H1 (cell line): ENCODE results near the gene NRP2. TPM values are rescaled to one million over a fixed set of nuclear protein-coding genes. Genes with fewer than 3 reads are reported as not detected.

ENCODE experiments used
- CTCF ChIA-PET: fragments of 300-600 bp; sonication (Branson Sonifier 250); formaldehyde crosslinking; loops from one replicate; lab custom pipeline; 2021; ENCODE audit not compliant: partially characterized antibody; lab: Charles Lee
- POLR2A ChIA-PET: fragments of 300-600 bp; sonication (Branson Sonifier 250); formaldehyde crosslinking; loops from one replicate; lab custom pipeline; 2021; ENCODE audit warnings: inconsistent platforms; ENCODE audit not compliant: partially characterized antibody; lab: Charles Lee
- DNase-seq, 2 experiments: peaks; one replicate each; pipeline versions ENCODE4 v3.0.0 to v3.0.0-alpha.2; 2010 to 2022; ENCODE audit warnings: low spot score in 2 of 2, low read depth in 1 of 2, mixed read lengths in 1 of 2
- FAIRE-seq: peaks from 2 replicates; lab custom pipeline; 2011; peaks lifted over from hg19 to GRCh38; lab: Jason Lieb, UNC
- H2AFZ ChIP-seq: 2 replicates; pipeline ENCODE4 v1.8.1; 2012; ENCODE audit warnings: low read length, inconsistent platforms
- H2AK5ac ChIP-seq: 2 replicates; pipeline ENCODE4 v1.6.1; 2013; ENCODE audit warnings: low read depth, low read length
- H2BK120ac ChIP-seq: replicated peaks from 2 replicates; pipeline ENCODE3; 2013; ENCODE audit warnings: low read depth, low read length, inconsistent platforms
- H2BK12ac ChIP-seq: 2 replicates; pipeline ENCODE4 v1.6.1; 2013; ENCODE audit warnings: low read depth, low read length
- H2BK15ac ChIP-seq: 2 replicates; pipeline ENCODE4 v1.6.1; 2013; ENCODE audit warnings: low read length
- H2BK20ac ChIP-seq: 2 replicates; pipeline ENCODE4 v1.6.1; 2013; ENCODE audit warnings: low read length
- H2BK5ac ChIP-seq: 2 replicates; pipeline ENCODE4 v1.6.1; 2013; ENCODE audit warnings: low read depth, low read length
- H3K14ac ChIP-seq: 2 replicates; pipeline ENCODE4 v1.6.1; 2013; ENCODE audit warnings: inconsistent platforms; ENCODE audit not compliant: insufficient read length
- H3K18ac ChIP-seq: 2 replicates; pipeline ENCODE4 v1.6.1; 2013; ENCODE audit warnings: low read length; ENCODE audit errors: extremely low read depth
- H3K23ac ChIP-seq: 2 replicates; pipeline ENCODE4 v1.6.1; 2013; ENCODE audit warnings: inconsistent platforms; ENCODE audit not compliant: insufficient read length
- H3K23me2 ChIP-seq: 2 replicates; pipeline ENCODE4 v1.6.1; 2013; ENCODE audit warnings: low read depth, low read length
- H3K27ac ChIP-seq: 2 replicates; pipeline ENCODE4 v1.6.1; 2011; ENCODE audit warnings: low read depth, low read length, inconsistent platforms
- H3K27me3 ChIP-seq, 4 experiments: replicated peaks in 1 of 4; 1 replicate in 1 of 4; 2 replicates in 3 of 4; pipeline versions ENCODE4 v1.6.1 to v1.8.1; 2011 to 2013; ENCODE audit warnings: low read length in 3 of 4, mild to moderate bottlenecking in 3 of 4, inconsistent platforms in 2 of 4, mixed read lengths in 2 of 4, moderate library complexity in 1 of 4; ENCODE audit not compliant: control insufficient read depth in 3 of 4, insufficient read depth in 3 of 4; ENCODE audit errors: extremely low read depth in 1 of 4
- H3K36me3 ChIP-seq, 4 experiments: 2 replicates each; pipeline versions ENCODE4 v1.6.1 to v1.8.1; 2011 to 2013; ENCODE audit warnings: mild to moderate bottlenecking in 4 of 4, low read length in 3 of 4, moderate library complexity in 2 of 4, control low read depth in 1 of 4, inconsistent platforms in 1 of 4; ENCODE audit not compliant: insufficient read depth in 4 of 4, control insufficient read depth in 2 of 4
- H3K4ac ChIP-seq: replicated peaks from 2 replicates; pipeline ENCODE3; 2013; ENCODE audit warnings: low read length, low read depth, mixed read lengths, inconsistent platforms; ENCODE audit not compliant: insufficient read length
- H3K4me1 ChIP-seq, 4 experiments: replicated peaks in 1 of 4; 1 replicate in 1 of 4; 2 replicates in 3 of 4; pipeline versions ENCODE4 v1.6.1 to v1.8.1; 2011 to 2013; ENCODE audit warnings: low read length in 3 of 4, inconsistent platforms in 2 of 4, mixed read lengths in 1 of 4; ENCODE audit not compliant: insufficient read depth in 4 of 4, control insufficient read depth in 3 of 4
- H3K4me2 ChIP-seq, 2 experiments: 2 replicates each; pipeline versions ENCODE4 v1.6.1 to v1.8.1; 2011 to 2013; ENCODE audit warnings: low read depth in 2 of 2, low read length in 2 of 2, control low read depth in 1 of 2, inconsistent platforms in 1 of 2, mild to moderate bottlenecking in 1 of 2; ENCODE audit not compliant: insufficient read depth in 1 of 2
- H3K4me3 ChIP-seq, 4 experiments: fragments of 200-600, 300-600 bp in 1 of 4; sonication (generic), shearing (Covaris generic), sonication (Bioruptor Twin) in 1 of 4; 2 replicates each; pipeline versions ENCODE4 v1.5.1 to v1.8.1; 2011 to 2016; ENCODE audit warnings: low read length in 4 of 4, low read depth in 3 of 4, control low read depth in 2 of 4, inconsistent platforms in 2 of 4, mild to moderate bottlenecking in 2 of 4, mixed read lengths in 1 of 4, moderate library complexity in 1 of 4; ENCODE audit not compliant: insufficient read depth in 2 of 4; ENCODE audit errors: extremely low read depth in 1 of 4
- H3K56ac ChIP-seq: replicated peaks from 2 replicates; pipeline ENCODE3; 2013; ENCODE audit warnings: low read depth, mild to moderate bottlenecking, mixed read lengths, low read length, inconsistent platforms; ENCODE audit not compliant: insufficient read length
- H3K79me1 ChIP-seq: 2 replicates; pipeline ENCODE4 v1.6.1; 2013; ENCODE audit warnings: low read depth, low read length, control low read depth
- H3K79me2 ChIP-seq, 2 experiments: 2 replicates each; pipeline versions ENCODE4 v1.6.1 to v1.8.1; 2012 to 2013; ENCODE audit warnings: low read length in 2 of 2, mild to moderate bottlenecking in 2 of 2, inconsistent platforms in 1 of 2; ENCODE audit not compliant: insufficient read depth in 2 of 2, control insufficient read depth in 1 of 2
- H3K9ac ChIP-seq, 4 experiments: replicated peaks in 1 of 4; 1 replicate in 1 of 4; 2 replicates in 3 of 4; pipeline versions ENCODE4 v1.6.1 to v1.8.1; 2011 to 2013; ENCODE audit warnings: low read depth in 3 of 4, low read length in 3 of 4, control low read depth in 2 of 4, mild to moderate bottlenecking in 2 of 4, moderate library complexity in 2 of 4, inconsistent platforms in 1 of 4; ENCODE audit errors: extremely low read depth in 1 of 4
- H3K9me3 ChIP-seq, 2 experiments: 2 replicates each; pipeline versions ENCODE4 v1.6.1 to v1.8.1; 2012 to 2013; ENCODE audit warnings: mild to moderate bottlenecking in 2 of 2, moderate library complexity in 2 of 2, control low read depth in 1 of 2, inconsistent platforms in 1 of 2, low read depth in 1 of 2, low read length in 1 of 2, mixed read lengths in 1 of 2; ENCODE audit not compliant: insufficient read depth in 2 of 2
- H4K20me1 ChIP-seq, 2 experiments: replicated peaks in 1 of 2; 2 replicates each; pipeline versions ENCODE3 to v1.8.1; 2011 to 2013; ENCODE audit warnings: inconsistent platforms in 2 of 2, low read length in 2 of 2, mild to moderate bottlenecking in 1 of 2; ENCODE audit not compliant: insufficient read depth in 2 of 2, control insufficient read depth in 1 of 2
- H4K5ac ChIP-seq: 2 replicates; pipeline ENCODE4 v1.6.1; 2013; ENCODE audit warnings: low read length, low read depth, mixed read lengths, inconsistent platforms; ENCODE audit not compliant: insufficient read length
- H4K8ac ChIP-seq: 2 replicates; pipeline ENCODE4 v1.8.0; 2013; ENCODE audit warnings: mild to moderate bottlenecking, moderate library complexity, low read length, inconsistent platforms; ENCODE audit not compliant: insufficient read depth; ENCODE audit errors: extremely low read depth
- H4K91ac ChIP-seq: replicated peaks from 2 replicates; pipeline ENCODE3; 2013; ENCODE audit warnings: low read length, mixed read lengths, inconsistent platforms; ENCODE audit not compliant: insufficient read length
- CBX5 ChIP-seq: fragments of 300-800, 300-1000 bp; sonication (generic); IDR thresholded peaks from 2 replicates; pipeline ENCODE4 v1.7.1; 2016; ENCODE audit warnings: antibody characterized with exemption, low read length, low read depth
- EZH2 ChIP-seq: fragments of 200-600 bp; sonication (generic); IDR thresholded peaks from 2 replicates; pipeline ENCODE4 v1.7.1; 2012; ENCODE audit warnings: low read depth, mild to moderate bottlenecking, moderate library complexity, low read length, inconsistent platforms; ENCODE audit not compliant: severe bottlenecking
- FOSL1 ChIP-seq: IDR thresholded peaks from 2 replicates; pipeline ENCODE4 v1.6.1; 2011; ENCODE audit warnings: mild to moderate bottlenecking, low read depth, low read length, moderate library complexity; ENCODE audit not compliant: insufficient read depth
- KDM4A ChIP-seq: IDR thresholded peaks from one replicate; pipeline ENCODE4 v1.7.1; 2012; ENCODE audit warnings: low read depth, mild to moderate bottlenecking, moderate library complexity, low read length, inconsistent platforms; ENCODE audit not compliant: severe bottlenecking
- RXRA ChIP-seq: IDR thresholded peaks from 2 replicates; pipeline ENCODE4 v1.6.1; 2011; ENCODE audit warnings: low read depth, mild to moderate bottlenecking, low read length, moderate library complexity; ENCODE audit not compliant: insufficient read depth
- SIX5 ChIP-seq: IDR thresholded peaks from 2 replicates; pipeline ENCODE4 v1.6.1; 2011; ENCODE audit warnings: mild to moderate bottlenecking, low read depth, low read length
- TAF1 ChIP-seq: IDR thresholded peaks from 2 replicates; pipeline ENCODE4 v1.6.1; 2011; ENCODE audit warnings: mild to moderate bottlenecking, low read depth, low read length
- WGBS, 2 experiments: shearing (Covaris generic) in 1 of 2; methylation state at CpG; one replicate each; pipeline versions ENCODE4 v1.1.6 to v1.1.7; 2013 to 2015; ENCODE audit warnings: low lambda C conversion rate in 2 of 2, mixed read lengths in 2 of 2, inconsistent platforms in 1 of 2, low coverage in 1 of 2, missing lambda C conversion rate in 1 of 2; ENCODE audit not compliant: insufficient replicate concordance in 2 of 2, insufficient coverage in 1 of 2, insufficient read length in 1 of 2; ENCODE audit errors: extremely low coverage in 1 of 2, missing lambda C conversion rate in 1 of 2; 5-methylcytosine and 5-hydroxymethylcytosine counted together
- polyA plus RNA-seq, 7 experiments: library from polyadenylated mRNA; depleted of rRNA in 3 of 7; stranded (reverse) in 5 of 7; unstranded in 2 of 7; fragments of >200 nt in 5 of 7; fragments of 200-250 nt in 2 of 7; gene quantifications; 1 replicate in 5 of 7; 2 replicates in 1 of 7; 4 replicates in 1 of 7; pipeline versions ENCODE4 v1.2.1 to v1.2.3, GENCODE V29; 2011 to 2013; ENCODE audit warnings: missing spikeins in 2 of 7, mixed read lengths in 2 of 7
- total RNA-seq: library from RNA; stranded (reverse); fragmentation: NEBNext Ultra II Directional; extraction: Animal tissue kit (Norgen Biotek cat#: 25700); gene quantifications from 2 replicates; pipeline ENCODE4 v1.2.1, GENCODE V29; 2021
- TF ChIP-seq, protein P1 (sequence below), 3 experiments: IDR thresholded peaks; 1 replicate in 2 of 3; 2 replicates in 1 of 3; pipeline versions ENCODE4 v1.5.1 to v1.6.1; 2011; ENCODE audit warnings: low read length in 3 of 3, mild to moderate bottlenecking in 3 of 3, inconsistent platforms in 2 of 3, low read depth in 1 of 3, moderate library complexity in 1 of 3; ENCODE audit not compliant: insufficient read depth in 1 of 3; ENCODE audit errors: control extremely low read depth in 1 of 3

The NRP2 gene
- total and polyA plus RNA-seq, 2 of the 8 experiments (the other 6 are each of a cell fraction or from before 2014, with no cell fraction given), result 32.0 to 37.8 TPM

DNA sequence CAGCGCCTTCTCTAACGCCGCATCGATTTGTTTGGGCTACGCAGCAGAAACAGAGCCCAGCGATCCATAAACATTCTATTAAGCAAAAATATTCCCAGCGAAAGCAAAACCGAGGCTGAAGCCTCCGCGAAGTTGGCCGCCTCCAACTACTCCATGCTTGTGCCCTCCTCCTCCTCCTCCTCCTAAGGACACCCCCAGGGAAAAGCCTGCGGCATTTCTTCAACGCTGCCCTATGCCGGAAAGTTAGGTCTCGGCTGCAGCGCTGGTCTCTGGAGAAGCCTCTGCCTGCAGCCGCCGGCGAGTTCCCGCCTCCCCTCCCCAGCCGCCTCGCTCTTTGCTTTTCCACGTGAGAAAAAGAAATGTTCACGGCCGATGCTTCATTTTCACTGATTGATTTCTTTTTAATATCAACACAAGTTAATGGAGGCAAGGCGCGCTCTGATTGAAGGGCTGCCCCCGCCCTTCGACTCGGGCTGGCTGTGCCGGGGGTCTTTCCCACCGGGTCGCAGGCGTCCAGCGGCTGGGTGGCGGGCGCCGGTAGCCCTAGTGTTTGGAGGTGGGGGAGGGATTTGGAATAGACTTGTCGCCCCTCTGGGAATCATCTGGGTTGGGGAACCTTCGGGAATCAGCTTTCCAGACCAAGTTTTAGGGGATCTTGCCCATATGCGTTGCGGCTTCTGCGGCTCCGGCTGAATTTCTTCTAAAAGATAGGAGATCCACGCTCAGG lies 3.9 kb downstream of the NRP2 start:
- Histone ChIP-seq H3K56ac (no peak overlapping the region), H2BK20ac (0 out of 2 replicates have a peak overlapping the region, but pooled peaks have one; percentile 48), H3K4ac (peak overlapping the region; percentile 49), H3K23me2 (peaks cover 24% of the 10 kb centered on the region), H3K27me3 (peaks cover 4 to 47% (median 34%) of the 10 kb centered on the region in 4 experiments; a peak in 6 of 7 replicates), H2AFZ (no peak overlapping the region), H2BK120ac (no peak overlapping the region), H2BK15ac (0 out of 2 replicates have a peak overlapping the region, but pooled peaks have one; percentile 18), H3K4me2 (peak overlapping the region; percentile 91 to 97), H4K20me1 (no peaks in the 10 kb centered on the region), H4K5ac (no peak overlapping the region), H3K27ac (no peak overlapping the region), H3K14ac (no peak overlapping the region), H3K9ac (peak overlapping the region in 3 of 4 experiments; percentile 42 to 61 (median 44); a peak in 6 of 7 replicates), H4K91ac (peak overlapping the region; percentile 44), H2BK5ac (0 out of 2 replicates have a peak overlapping the region, but pooled peaks have one; percentile 30), H3K4me1 (peaks cover 14 to 25% (median 17%) of the 10 kb centered on the region in 4 experiments), H3K79me1 (peaks cover 7% of the 10 kb centered on the region; the same call in 1 of the 2 replicates), H2AK5ac (no peak overlapping the region), H4K8ac (peak overlapping the region; percentile 87), H3K4me3 (peak overlapping the region; percentile 57 to 77 (median 62)), H3K9me3 (no peaks in the 10 kb centered on the region), H3K36me3 (no peaks in the 10 kb centered on the region), H2BK12ac (0 out of 2 replicates have a peak overlapping the region, but pooled peaks have one; percentile 42), H3K79me2 (peaks cover 0 to 52% of the 10 kb centered on the region in 2 experiments; a peak in 2 of 4 replicates), H3K18ac (peak overlapping the region; percentile 72), H3K23ac (no peak overlapping the region)
- FAIRE-seq (no peak), DNase-seq (peak in 1 of 2 experiments; percentile 59)
- CTCF ChIA-PET, result interaction anchor here (1.0 to 4.1 kb wide), 4 partner anchors 8 to 41 kb away, joined by 3 to 21 read pairs (median 6); no protein-coding TSS in a partner anchor
- WGBS, 2 experiments, result 3% methylated on average over 38 of the region's 45 CpGs; no CpG with 5 or more reads in 1 of the 2 experiments
- POLR2A ChIA-PET, result interaction anchor here (1.4 to 1.8 kb wide), 3 partner anchors 15 to 35 kb away, joined by 3 to 5 read pairs (median 4); no protein-coding TSS in a partner anchor
- TF ChIP-seq KDM4A, result peak; percentile 5
- TF ChIP-seq TAF1, result 0 out of 2 replicates have a peak, but pooled peaks have one; percentile 28
- TF ChIP-seq EZH2, result peak; percentile 33
- no peak for TF ChIP-seq FOSL1
- TF ChIP-seq RXRA, result no peak
- TF ChIP-seq CBX5, result no peak
- no peak for TF ChIP-seq SIX5
- TF ChIP-seq, protein P1, sequence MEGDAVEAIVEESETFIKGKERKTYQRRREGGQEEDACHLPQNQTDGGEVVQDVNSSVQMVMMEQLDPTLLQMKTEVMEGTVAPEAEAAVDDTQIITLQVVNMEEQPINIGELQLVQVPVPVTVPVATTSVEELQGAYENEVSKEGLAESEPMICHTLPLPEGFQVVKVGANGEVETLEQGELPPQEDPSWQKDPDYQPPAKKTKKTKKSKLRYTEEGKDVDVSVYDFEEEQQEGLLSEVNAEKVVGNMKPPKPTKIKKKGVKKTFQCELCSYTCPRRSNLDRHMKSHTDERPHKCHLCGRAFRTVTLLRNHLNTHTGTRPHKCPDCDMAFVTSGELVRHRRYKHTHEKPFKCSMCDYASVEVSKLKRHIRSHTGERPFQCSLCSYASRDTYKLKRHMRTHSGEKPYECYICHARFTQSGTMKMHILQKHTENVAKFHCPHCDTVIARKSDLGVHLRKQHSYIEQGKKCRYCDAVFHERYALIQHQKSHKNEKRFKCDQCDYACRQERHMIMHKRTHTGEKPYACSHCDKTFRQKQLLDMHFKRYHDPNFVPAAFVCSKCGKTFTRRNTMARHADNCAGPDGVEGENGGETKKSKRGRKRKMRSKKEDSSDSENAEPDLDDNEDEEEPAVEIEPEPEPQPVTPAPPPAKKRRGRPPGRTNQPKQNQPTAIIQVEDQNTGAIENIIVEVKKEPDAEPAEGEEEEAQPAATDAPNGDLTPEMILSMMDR (IDR thresholded peaks at IDR 0.05; ENCODE audit: control extremely low read depth in 1 of 3, insufficient read depth in 1 of 3, low read depth in 1 of 3, low read length in 3 of 3), result no peak
